GM19043 (cell line): ENCODE data around the gene ANGPT4.
"Not testable (repeated sequence)": the region's sequence is repeated elsewhere in the genome, so short reads cannot be mapped to it uniquely, and the experiment has no call there.

Source experiments
- ATAC-seq: cut with Tn5 transposase; IDR thresholded peaks from one replicate; pipeline ENCODE4 v1.9.1; 2021; ENCODE audit warnings: low read depth; ENCODE audit not compliant: unreplicated experiment

Gene ANGPT4

DNA sequence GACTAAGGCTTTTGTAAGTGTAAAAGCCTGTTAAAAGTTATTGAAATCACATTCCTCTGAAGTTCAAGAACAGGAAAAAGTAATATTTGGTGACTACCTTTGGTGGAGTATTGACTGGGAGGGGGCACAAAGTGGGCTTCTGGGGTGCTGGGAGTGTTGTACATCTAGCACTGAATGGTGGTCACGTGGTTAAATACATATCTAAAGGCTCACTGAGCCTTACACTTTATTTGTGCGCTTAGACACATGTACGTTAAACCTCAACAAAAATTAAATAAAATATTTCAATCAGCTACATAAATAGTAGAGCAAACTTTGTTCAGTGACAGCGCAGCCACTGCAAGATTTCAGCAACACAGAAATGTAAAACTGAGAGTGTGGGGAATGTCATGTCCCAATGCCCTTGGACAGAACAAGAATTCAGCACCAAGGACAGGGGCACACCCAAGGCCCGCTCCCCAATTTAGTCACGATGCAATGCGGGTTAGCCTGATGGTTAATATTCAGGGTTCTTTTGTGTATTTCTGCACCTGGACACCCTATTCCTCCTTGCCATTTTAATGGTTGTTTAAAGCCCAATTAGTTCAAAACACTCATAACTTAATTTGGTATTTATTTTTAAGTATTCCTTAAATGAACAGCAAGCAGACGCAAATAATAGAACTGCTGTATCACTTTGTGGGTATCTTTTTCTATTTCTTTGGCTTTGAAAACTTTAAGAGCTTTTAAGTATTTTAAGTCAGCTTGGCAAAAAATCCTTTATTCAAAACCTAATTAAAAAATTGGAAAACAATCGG, 37.4 kb downstream of the ANGPT4 start:
- no peak for ATAC-seq

DNA sequence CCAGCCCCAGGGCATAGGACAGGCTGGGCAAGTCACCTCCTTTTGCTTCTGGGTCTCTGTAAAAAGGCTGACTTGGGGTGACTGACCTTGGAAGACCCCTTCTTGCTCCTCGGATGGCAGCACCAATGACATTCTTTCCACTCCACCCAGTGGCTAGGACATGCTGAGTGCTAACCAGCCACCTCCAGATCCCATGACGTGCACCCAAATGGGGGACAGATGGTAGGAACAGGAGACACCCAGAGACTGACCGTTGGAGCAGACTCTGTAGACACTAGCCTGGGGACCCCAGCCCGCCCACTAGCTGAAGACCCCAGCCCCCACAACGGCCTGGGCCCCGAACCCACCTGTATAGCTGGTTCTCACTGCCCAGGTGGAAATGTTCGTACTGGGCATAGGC, 38.3 kb downstream of the ANGPT4 start:
- ATAC-seq: no peak

DNA sequence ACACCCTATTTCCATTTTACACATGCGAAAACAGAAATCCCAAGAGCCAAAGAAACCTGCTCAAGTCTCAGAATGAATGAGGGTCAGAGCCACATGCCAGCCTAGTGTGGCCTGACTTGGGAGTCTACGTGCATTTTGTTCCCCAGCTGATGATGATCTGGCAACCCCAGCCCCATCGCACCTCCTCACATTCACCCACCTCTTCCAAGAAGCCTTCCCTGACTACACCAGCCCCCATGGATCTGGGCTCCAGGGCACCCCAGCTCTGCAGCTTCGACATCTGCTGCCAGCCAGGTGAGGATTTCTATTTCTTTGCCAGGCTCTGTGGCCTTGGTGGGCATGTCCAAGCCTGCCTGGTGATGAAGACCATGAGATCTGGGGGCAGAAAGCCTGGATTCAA, 41.0 kb downstream of the ANGPT4 start:
- ATAC-seq: no peak

DNA sequence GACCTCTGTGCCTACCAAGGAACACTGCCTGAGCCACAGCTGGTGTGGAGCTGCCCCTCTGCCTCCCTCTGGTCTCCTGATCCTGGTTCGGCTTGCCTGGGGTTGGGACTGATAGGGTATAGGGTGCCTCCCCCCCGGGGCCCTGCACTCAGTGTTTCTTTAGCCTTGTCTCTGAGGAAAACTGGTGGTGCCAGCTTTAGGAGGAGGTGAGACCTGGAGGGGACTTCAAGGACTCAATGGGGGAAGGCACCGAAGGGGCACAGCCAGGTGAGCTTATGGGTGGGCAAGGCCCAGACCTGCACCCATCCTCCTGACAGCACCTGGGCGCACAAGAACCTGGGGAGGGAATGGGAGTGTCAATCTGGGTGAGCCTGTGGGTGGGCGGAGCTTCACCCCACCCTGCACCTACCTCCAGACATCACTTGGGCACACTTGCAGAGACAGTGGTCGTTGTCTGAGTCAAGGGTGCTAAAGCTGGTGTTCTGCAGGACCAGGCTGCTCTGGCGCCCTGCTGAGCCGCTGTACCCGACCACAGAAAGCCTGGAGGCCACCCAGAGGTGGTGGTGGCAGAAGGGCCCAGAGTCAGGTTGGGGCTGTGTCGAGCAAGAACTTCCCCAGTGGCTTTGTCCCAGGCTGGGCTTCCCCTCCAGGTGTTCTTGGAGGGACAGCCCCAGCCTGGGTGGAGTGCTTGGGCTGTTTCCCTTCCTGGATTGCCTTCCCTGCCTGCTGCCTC, 42.1 kb downstream of the ANGPT4 start:
- no peak for ATAC-seq

DNA sequence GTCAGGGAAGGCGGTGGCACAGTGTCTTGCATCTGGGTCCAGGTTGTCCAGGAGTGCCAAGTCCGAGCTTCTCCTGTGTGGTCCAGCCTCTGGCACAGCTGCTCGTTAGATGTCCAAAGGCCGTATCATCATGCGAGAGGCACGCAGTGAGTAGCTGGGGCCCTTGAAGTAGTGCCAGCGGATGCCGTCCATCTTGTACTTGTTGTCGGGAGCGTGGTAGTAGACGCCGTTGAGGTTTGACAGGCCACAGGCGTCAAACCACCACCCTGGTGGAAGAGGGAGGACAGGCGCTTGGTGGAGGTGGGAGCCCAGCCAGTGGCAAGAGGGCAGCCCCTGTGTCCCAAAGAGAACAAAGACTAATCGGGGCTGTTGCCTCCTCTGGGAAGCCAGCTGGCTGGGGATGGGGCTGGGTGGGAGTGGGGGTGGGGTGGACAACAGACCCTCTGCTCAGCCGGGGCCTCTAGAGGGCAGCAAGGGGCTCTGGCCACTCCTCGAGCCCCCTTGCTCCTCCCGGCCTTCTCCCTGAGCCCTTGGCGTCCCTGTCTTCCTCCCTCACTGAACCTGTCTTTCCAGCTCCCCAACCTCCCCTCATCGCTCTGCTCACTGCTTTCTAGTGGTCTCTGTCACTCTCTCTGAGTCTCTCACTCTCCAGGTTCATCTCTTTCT, 43.1 kb downstream of the ANGPT4 start:
- ATAC-seq: no peak

DNA sequence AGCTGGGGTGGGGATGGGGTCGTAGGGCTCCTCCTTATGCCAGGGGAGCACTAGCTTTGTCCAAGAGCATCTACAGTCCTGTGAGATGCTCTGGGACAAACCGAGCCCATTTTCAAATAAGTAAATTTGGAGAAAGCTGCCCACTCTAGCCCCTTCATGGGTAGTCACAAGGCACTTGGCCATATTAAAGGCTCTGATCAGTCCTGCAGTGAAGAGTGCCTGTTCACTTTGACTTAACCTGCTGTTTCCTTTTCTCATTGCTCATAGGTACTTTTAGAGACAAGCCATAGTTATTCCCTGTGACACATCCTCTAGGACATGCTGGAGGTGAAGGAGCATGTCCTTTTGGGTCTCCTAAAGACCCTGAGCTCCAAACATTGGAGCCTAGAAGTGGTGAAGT, 44.2 kb downstream of the ANGPT4 start:
- ATAC-seq: no peak

DNA sequence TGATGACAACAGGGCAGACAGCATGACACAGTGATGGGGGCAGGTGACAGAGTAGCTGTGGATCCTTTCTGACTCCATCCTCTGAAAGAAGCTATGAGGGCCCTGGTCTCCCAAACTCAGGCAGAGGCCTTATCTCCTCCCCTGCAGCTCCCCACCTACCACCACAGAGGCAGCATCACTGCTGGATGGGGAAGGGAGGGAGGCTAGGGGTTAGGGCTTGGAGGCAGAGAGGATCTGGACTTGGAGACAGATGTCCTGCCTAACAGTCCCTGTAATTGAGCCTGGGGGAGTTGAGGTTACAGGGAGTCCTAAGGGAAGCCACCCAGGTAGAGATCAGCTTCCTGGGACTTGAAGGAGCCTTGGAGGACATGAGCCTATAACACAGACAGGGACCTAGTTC, 44.7 kb downstream of the ANGPT4 start:
- no peak for ATAC-seq

DNA sequence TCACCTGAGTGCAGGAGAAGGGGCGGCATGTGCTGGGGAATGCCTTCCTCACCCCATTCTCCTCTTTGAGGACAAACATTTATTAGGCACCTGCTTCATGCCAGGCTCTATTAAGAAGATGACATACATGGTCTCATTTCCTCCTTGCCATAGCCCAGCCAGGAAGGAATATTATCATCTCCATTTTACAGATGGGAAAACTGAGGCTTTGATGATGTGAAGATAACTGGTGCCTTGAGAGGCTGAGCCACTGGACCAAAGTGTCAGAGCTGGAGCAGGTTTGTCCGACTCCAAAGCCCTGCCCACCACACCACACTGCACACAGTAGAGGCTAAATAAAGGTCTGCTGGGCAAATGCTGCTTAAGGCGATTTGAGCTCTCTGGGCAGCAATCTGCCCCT, 45.4 kb downstream of the ANGPT4 start:
- no peak for ATAC-seq

DNA sequence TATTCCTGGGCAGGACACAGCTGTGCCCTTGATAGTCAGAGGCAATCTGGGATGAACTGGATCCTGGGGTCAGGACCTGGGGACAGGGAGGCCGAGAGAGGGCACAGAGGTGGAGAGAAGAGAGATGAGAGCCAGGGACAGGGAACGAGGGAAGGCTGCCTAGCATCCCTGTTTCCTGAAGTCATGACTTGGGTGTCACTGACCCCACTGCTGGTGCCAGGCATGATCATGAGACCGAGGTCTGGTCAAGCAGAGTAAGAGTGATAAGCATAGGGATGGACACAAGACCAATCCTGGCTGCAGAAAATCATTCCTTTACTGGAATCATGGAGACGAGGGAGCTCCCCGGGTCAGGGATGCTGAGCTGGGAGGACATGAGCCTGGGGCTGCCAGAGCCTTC, 46.5 kb downstream of the ANGPT4 start:
- ATAC-seq: no peak

DNA sequence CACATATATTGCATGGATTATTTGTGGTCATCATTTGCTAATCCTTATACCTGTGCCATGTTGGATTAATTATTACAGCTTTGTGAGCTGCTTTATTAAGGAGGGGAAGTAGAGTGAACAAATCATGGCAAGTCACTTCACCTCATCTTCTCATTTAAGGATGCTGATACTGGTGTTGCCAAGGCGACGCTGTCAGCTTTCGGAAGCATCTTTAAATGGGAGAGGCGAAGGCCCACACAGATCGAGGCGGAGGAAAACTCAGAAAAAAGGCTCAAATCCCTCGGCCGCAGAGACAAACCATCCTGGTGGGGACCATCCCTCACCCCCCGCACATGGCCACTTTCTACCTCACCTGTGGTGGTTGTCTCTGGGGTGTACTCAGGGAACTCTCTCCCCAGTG, 47.9 kb downstream of the ANGPT4 start:
- no peak for ATAC-seq

DNA sequence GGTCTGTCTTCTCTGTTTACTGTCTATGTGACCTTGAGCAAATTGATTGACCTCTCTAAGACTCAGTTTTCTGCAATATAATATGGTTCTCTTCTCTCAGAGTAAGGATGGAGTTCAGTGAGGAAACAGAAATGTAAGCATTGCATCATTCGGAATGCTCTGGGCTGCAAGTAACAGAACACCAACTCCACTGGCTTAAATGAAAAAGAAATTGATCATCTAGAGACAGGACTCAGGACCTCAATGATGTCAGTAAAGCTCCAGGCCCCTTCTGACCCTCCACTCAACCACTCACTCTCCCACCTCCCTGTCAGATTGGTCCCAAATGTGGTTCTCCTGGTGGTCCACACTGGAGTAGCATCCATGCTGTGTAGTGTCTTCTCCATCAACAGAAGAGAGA, 50.7 kb downstream of the ANGPT4 start:
- ATAC-seq: no peak

DNA sequence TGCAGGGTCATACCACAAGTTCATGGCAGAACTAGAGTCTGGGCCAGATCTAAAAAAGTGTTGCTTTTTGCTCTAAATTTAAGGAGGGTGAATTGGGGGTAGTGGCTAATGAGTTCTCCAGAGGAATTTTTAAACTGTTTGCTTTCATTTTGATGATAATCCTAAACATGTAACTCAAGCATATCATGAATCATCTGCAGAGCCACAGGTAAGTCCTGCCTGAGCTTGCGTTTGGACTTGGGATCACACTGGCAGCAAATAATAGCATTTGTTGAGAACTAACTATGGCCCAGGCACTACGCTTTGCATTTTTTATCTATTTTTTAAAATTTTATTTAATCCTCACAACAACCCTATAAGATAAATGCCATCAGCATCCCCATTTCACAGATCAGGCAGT, 55.2 kb downstream of the ANGPT4 start:
- no peak for ATAC-seq

DNA sequence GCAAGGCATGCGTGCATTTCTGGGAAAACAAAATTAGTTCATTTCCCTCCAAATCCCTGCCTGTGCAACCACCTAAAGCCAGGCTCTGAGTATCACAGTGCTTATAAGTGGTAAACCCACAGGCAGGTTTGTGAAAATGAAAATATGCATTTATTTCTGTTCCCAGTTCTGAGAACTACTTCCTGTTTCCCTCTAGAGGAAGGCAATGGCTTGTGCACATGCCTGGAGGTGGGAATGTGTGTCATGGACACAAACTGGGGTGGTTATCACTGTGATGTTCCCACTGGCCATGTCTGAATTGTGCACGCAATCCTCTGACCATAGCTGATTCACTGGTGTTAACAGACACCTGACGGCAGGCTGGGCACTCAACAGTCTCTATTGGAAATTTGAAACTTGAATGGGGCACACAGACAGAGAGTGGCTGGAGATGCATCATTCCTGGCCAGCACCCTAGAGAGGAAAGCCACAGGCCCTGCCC, 56.3 kb downstream of the ANGPT4 start:
- ATAC-seq: no peak

DNA sequence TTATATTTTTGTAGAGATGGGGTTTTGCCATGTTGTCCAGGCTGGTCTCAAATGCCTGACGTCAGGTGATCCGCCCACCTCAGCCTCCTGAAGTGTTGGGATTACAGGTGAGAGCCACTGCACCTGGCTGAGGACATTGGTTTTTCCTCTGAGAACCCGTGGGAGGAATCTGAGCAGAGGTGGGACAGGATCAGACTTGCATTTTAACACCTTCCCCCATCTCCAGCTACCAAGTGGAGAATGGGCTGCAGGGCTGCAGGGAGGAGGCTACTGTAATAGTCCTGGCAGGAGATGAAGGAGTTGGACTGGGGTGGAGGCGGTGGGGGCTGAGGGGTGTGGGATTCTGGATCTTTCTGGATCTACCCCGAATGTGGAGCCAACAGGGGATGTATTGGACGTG, 58.1 kb downstream of the ANGPT4 start:
- ATAC-seq: no peak

DNA sequence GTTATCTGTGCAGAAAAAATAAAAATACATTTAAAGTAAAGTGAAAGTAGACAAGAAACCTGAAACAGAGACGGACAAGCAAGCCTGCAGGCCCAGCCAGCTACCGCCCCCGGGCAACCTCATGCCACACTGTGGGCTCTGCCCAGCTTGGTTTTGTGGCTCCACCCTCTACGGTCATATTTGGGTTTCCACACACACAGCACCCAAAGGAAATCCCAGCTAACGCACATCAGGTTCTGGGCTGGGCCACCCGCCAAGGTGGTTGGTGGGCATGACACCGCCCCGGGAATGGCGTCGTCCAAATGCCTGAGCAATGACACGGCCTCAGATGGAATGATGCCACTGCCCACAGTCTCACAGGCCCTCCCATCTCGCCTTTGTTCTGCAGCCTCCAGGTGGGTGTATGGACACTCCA, 59.8 kb downstream of the ANGPT4 start:
- no peak for ATAC-seq

DNA sequence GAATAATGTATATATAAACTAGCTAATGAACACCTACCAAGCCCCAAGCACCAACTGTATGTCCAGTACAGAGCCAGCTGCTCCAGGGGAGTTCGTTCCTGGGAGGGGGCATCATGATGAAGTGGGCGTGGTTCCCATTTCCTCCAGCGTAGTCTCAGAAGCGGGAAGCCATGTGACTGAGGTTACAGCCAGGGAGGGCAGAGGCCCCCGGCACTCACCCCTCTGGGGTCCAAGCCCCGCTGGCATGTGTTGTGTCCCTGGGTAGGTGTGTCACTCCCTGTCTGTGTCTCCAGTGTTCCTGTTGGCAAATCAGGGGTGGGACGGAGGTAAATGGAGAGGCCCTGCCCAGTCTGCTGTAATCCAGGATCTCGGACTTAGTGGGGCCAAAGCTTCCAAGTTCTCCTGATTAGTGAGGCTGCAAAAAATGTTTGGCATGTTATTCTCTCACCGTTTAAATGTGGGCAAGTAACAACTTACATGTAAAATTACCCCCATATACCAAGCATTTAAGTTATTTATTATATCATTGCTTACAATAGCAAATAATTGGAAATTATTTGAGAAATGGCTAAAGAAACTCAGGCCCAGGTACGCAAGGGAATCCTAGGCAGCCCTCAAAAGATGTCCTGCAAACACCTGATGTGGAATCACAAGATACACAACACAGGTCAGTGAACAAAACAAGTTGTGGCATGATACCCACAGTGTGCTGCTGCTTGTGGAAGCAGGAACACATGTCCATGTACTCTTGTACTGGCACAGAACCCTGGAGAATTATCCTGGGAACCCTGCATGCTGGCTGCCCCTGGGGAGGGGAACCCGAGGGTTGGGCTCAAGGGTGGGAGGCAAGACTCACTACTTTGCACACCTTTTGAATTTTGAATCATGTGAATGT, 60.4 kb downstream of the ANGPT4 start:
- ATAC-seq: no peak

DNA sequence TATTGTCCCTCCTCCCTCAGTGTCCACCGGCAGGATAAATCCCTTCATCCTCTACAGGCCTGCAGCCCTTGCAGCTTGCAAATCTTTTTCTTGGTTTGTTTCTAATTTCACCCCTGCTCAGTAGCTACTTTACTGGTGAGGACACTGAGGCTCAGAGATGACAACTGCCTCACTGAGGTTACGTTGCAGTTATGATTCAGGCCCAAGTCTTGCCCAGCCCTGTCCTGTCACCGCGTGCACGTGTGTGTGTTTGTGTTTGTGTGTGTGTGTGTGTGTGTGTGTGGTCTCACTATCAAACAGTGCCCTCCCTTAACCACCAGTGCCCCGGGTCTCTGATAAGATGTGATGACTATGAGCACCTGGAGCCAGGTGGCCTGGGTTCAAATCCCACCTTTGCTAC, 61.5 kb downstream of the ANGPT4 start:
- no peak for ATAC-seq

DNA sequence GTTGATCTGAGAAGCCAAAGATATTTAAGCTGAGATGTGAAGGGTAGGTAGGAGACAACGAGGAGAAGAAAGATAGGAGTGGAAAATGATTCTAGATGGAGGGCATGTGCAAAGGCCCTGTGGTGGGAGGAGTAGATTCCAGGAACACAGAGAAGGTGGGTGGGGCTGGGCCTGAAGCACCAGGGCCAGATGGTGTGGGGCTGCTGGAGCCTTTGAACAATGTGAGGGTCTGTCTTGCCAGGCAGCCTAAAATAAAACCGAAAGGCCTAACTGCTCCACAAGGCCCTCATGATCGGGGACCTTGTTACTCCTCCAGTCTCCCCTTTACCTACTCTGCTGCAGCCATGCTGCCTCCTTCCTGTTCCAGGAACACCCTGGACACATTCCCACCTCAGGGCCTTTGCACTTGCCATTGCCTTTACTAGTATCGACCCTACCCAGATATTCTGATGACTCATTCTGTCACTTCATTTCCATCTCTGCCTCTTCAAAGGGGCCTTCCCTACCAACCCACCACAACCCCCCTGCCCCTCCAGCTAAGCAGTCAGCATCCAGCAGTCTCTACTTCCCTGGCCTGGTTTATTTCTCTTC, 62.6 kb downstream of the ANGPT4 start:
- ATAC-seq: no peak

DNA sequence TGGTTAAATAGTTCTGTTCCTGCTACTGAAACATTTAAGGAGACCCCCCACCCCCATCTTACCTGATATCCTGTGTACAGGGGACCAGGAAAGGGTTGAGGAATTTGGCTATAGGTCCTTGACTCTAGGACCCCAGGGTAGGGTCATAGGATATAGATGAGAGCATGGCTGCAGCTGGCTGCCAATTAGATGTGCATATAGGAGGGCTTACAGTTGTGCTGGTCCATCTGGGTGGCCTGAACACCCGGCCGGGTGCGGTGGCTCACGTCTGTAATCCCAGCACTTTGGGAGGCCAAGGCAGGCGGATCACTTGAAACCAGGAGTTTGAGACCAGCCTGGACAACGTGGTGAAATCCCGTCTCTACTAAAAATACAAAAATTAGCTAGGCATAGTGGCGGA, 67.4 kb downstream of the ANGPT4 start:
- not testable (repeated sequence) for ATAC-seq

DNA sequence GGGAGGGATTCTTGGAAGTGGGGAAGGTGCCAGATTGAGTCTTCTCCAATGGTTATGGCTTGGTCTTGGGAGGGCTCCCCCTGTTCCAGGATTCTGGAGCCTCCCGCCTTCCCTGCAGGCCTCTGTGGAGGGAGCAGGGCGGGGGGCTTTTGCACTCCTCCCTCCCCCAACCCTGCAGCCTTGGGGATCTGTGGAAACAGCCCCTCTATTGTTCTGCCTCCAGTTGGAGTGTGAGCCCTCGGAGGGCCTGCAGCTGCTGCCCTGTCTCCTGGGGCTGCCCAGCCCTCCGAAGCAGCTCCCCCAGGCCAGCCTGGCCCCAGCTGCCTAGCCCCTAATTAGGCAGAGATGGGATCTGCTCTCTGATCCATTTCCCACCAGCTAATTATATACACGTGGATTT, 67.9 kb downstream of the ANGPT4 start:
- no peak for ATAC-seq
